Thyroid gland (tissue), 4 donors: ENCODE data around the gene ABHD14A. TPM values are rescaled to one million over a fixed set of nuclear protein-coding genes. Genes with fewer than 3 reads are reported as not detected.

ENCODE experiments used
- DNase-seq, 2 donors: peaks; one replicate each; pipeline ENCODE4 v3.0.0-alpha.2; 2019
- H3K27ac ChIP-seq, 3 donors: fragments of 200-600 bp; sonication (generic); 1 replicate in 2 of 3; 2 replicates in 1 of 3; pipeline ENCODE4 v1.5.1; 2016 to 2019; ENCODE audit warnings: mild to moderate bottlenecking in 1 of 3, moderate library complexity in 1 of 3
- H3K27me3 ChIP-seq: fragments of 200-600 bp; sonication (generic); one replicate; pipeline ENCODE4 v1.5.1; 2019
- H3K36me3 ChIP-seq, 2 donors: fragments of 200-600 bp; sonication (generic); one replicate each; pipeline ENCODE4 v1.5.1; 2016 to 2019
- H3K4me1 ChIP-seq, 2 donors: fragments of 200-600 bp; sonication (generic); one replicate each; pipeline ENCODE4 v1.5.1; 2017 to 2019
- H3K4me3 ChIP-seq, 3 donors: fragments of 200-600 bp; sonication (generic); replicated peaks in 1 of 3; 1 replicate in 2 of 3; 2 replicates in 1 of 3; pipeline ENCODE4 v1.5.1; 2016; ENCODE audit warnings: mild to moderate bottlenecking in 1 of 3
- H3K9me3 ChIP-seq: fragments of 200-600 bp; sonication (generic); one replicate; pipeline ENCODE4 v1.5.1; 2017
- CTCF ChIP-seq, 6 experiments: fragments of 200-600 bp in 3 of 6; fragments of 450-650 bp in 3 of 6; sonication (generic) in 3 of 6; IDR thresholded peaks; one replicate each; pipeline ENCODE4 v1.5.1; 2016 to 2019; ENCODE audit warnings: antibody characterized with exemption in 6 of 6, mild to moderate bottlenecking in 2 of 6, inconsistent platforms in 1 of 6, moderate library complexity in 1 of 6
- POLR2A ChIP-seq, 2 donors: fragments of 450-650 bp; IDR thresholded peaks; one replicate each; pipeline ENCODE4 v1.6.1; 2017; ENCODE audit warnings: antibody characterized with exemption in 2 of 2, mild to moderate bottlenecking in 2 of 2, moderate library complexity in 1 of 2
- WGBS, 2 donors: methylation state at CpG; one replicate each; pipeline ENCODE4 v1.1.5; 2017; 5-methylcytosine and 5-hydroxymethylcytosine counted together
- intact Hi-C: fragments of 100-400 bp; cut with DNase I; formaldehyde crosslinking; loops from one replicate; pipeline ENCODE4 v1.15.1; 2023
- total RNA-seq, 4 donors: library from RNA; depleted of rRNA; stranded (reverse); fragments of >200 nt; gene quantifications; one replicate each; pipeline ENCODE4 v1.2.3, GENCODE V29; 2016

ABHD14A gene
- total RNA-seq, 4 donors from 2014 or later = 20.0 to 91.9 (median 49.3) TPM

GRCh38 chr3:51995346-51996163 is 20.7 kb downstream of the ABHD14A start, which contains the start of gene RPL29:
Gene RPL29 (minus strand): TSS chr3:51995895. CDS start chr3:51995461, 434 bp downstream.
- H3K4me1 ChIP-seq = peaks cover 8 to 23% of the 10 kb centered on the region in 2 donors
- TF ChIP-seq CTCF (IDR thresholded peaks at IDR 0.05) (no peak), POLR2A (IDR thresholded peaks at IDR 0.05) (peak in 1 of 2 donors; percentile 66)
- peak within 1 kb of the TSS; percentile 85 to 98 (median 86) for H3K27ac ChIP-seq
- H3K36me3 ChIP-seq = peaks cover 17 to 18% of the 10 kb centered on the region in 2 donors
- intact Hi-C loops = no loop called here
- peak within 1 kb of the TSS; percentile 62 to 86 (median 70) for H3K4me3 ChIP-seq
- H3K27me3 ChIP-seq = no peaks in the 10 kb centered on the region
- H3K9me3 ChIP-seq = no peaks in the 10 kb centered on the region
- peak; percentile 92 for DNase-seq
- 1% methylated on average over 32 to 39 of the region's 40 CpGs for WGBS, 2 donors

- intact Hi-C loops = no loop called here
- peaks cover 8 to 19% of the 10 kb centered on the region in 2 donors for H3K4me1 ChIP-seq
- no peak overlapping the region for H3K27ac ChIP-seq
Measured at GRCh38 chr3:51997172-51997571, 22.3 kb downstream of the ABHD14A start.

GRCh38 chr3:51997935-51998596 is 23.2 kb downstream of the ABHD14A start:
- intact Hi-C loops = no loop called here
- TF ChIP-seq CTCF (IDR thresholded peaks at IDR 0.05) (no peak), POLR2A (IDR thresholded peaks at IDR 0.05) (no peak)
- 51 to 63% methylated on average over 7 of the region's 7 CpGs for WGBS, 2 donors
- Histone ChIP-seq H3K4me3 (no peak overlapping the region), H3K27me3 (no peaks in the 10 kb centered on the region), H3K36me3 (peaks cover 15 to 17% of the 10 kb centered on the region in 2 donors), H3K27ac (no peak overlapping the region), H3K4me1 (peaks cover 8 to 13% of the 10 kb centered on the region in 2 donors), H3K9me3 (no peaks in the 10 kb centered on the region)
- DNase-seq = no peak

More at GRCh38 chr3:51997172-51997571, 22.3 kb downstream of the ABHD14A start:
- H3K4me3 ChIP-seq = no peak overlapping the region
- H3K27me3 ChIP-seq = no peaks in the 10 kb centered on the region
- no peak for DNase-seq
- TF ChIP-seq CTCF (IDR thresholded peaks at IDR 0.05) (no peak), POLR2A (IDR thresholded peaks at IDR 0.05) (no peak)
- H3K9me3 ChIP-seq = no peaks in the 10 kb centered on the region
- 51 to 60% methylated on average over 2 of the region's 2 CpGs for WGBS, 2 donors
- H3K36me3 ChIP-seq = peaks cover 17 to 18% of the 10 kb centered on the region in 2 donors

- Histone ChIP-seq H3K27ac (no peak overlapping the region), H3K36me3 (peaks cover 11% of the 10 kb centered on the region in 2 donors), H3K4me1 (peaks cover 8 to 13% of the 10 kb centered on the region in 2 donors), H3K9me3 (no peaks in the 10 kb centered on the region), H3K27me3 (no peaks in the 10 kb centered on the region), H3K4me3 (no peak overlapping the region)
- intact Hi-C loops = no loop called here
- DNase-seq = no peak
- no peak for TF ChIP-seq POLR2A (IDR thresholded peaks at IDR 0.05)
- no peak for TF ChIP-seq CTCF (IDR thresholded peaks at IDR 0.05)
- 70 to 81% methylated on average over 7 of the region's 7 CpGs for WGBS, 2 donors
Measured at GRCh38 chr3:51998774-51999173, 23.9 kb downstream of the ABHD14A start.
